Measurements from ENCODE around the gene ST7L. TPM values are rescaled to one million over a fixed set of nuclear protein-coding genes. Genes with fewer than 3 reads are reported as not detected.
"Not testable (repeated sequence)": the region's sequence is repeated elsewhere in the genome, so short reads cannot be mapped to it uniquely, and the experiment has no call there.

ST7L gene
- total and polyA plus RNA-seq, 11 donors, result 6.9 to 20.3 (median 13.7) TPM

GRCh38 chr1:112492076-112492475 is 126.9 kb downstream of the ST7L start:
- Histone ChIP-seq H3K36me3 (peaks cover 0 to 4% (median 0%) of the 10 kb centered on the region in 9 donors), H3K4me1 (no peaks in the 10 kb centered on the region), H3K4me3 (no peak overlapping the region), H3K9me3 (no peaks in the 10 kb centered on the region), H3K27me3 (no peaks in the 10 kb centered on the region), H3K27ac (no peak overlapping the region)
- DNase-seq (no peak), ATAC-seq (no peak)
- TF ChIP-seq POLR2A (IDR thresholded peaks at IDR 0.05), result no peak
- intact Hi-C loops (cut with DNase I), result no loop called here
- WGBS, 4 donors, result 87 to 95% (median 91%) methylated on average over 1 of the region's 1 CpG

GRCh38 chr1:112488141-112488540 is 130.8 kb downstream of the ST7L start:
- H3K4me1 ChIP-seq, result no peaks in the 10 kb centered on the region
- no peak for ATAC-seq
- no peak overlapping the region for H3K27ac ChIP-seq
- peaks cover 0 to 4% (median 0%) of the 10 kb centered on the region in 9 donors for H3K36me3 ChIP-seq
- no peak for DNase-seq
- TF ChIP-seq CTCF (IDR thresholded peaks at IDR 0.05) (no peak), POLR2A (IDR thresholded peaks at IDR 0.05) (no peak)
- intact Hi-C loops (cut with DNase I), result no loop called here
- no peaks in the 10 kb centered on the region for H3K9me3 ChIP-seq
- no peak overlapping the region for H3K4me3 ChIP-seq
- WGBS, 4 donors, result 91 to 97% (median 96%) methylated on average over 5 of the region's 5 CpGs
- H3K27me3 ChIP-seq, result no peaks in the 10 kb centered on the region

- WGBS, 4 donors, result 87 to 95% (median 90%) methylated on average over 6 of the region's 6 CpGs
- H3K4me3 ChIP-seq; DNase-seq; H3K4me1 ChIP-seq; intact Hi-C loops (cut with DNase I); ATAC-seq; H3K36me3 ChIP-seq; H3K9me3 ChIP-seq; H3K27ac ChIP-seq; H3K27me3 ChIP-seq: not testable (repeated sequence)
Measured at GRCh38 chr1:112487686-112488085, 131.3 kb downstream of the ST7L start.

GRCh38 chr1:112486063-112486462 is 132.9 kb downstream of the ST7L start:
- H3K4me3 ChIP-seq; H3K9me3 ChIP-seq; ATAC-seq; H3K27me3 ChIP-seq; H3K27ac ChIP-seq; H3K4me1 ChIP-seq; DNase-seq; H3K36me3 ChIP-seq; intact Hi-C loops (cut with DNase I): not testable (repeated sequence)
- WGBS, 4 donors, result 96 to 100% (median 99%) methylated on average over 1 of the region's 1 CpG

GRCh38 chr1:112478314-112478713 is 140.6 kb downstream of the ST7L start:
- Histone ChIP-seq H3K27ac (no peak overlapping the region), H3K4me1 (no peaks in the 10 kb centered on the region), H3K4me3 (no peak overlapping the region), H3K27me3 (no peaks in the 10 kb centered on the region), H3K36me3 (peaks cover 0 to 11% (median 0%) of the 10 kb centered on the region in 9 donors), H3K9me3 (peaks cover 0 to 32% (median 18%) of the 10 kb centered on the region in 12 donors)
- 88 to 99% (median 95%) methylated on average over 1 of the region's 1 CpG for WGBS, 4 donors
- no peak for ATAC-seq
- TF ChIP-seq POLR2A (IDR thresholded peaks at IDR 0.05), result no peak
- TF ChIP-seq CTCF (IDR thresholded peaks at IDR 0.05), result no peak
- DNase-seq, result no peak
- intact Hi-C loops (cut with DNase I), result no loop called here

- no peak overlapping the region for H3K4me3 ChIP-seq
Measured at GRCh38 chr1:112477550-112477949, 141.4 kb downstream of the ST7L start.

More at GRCh38 chr1:112477550-112477949, 141.4 kb downstream of the ST7L start:
- TF ChIP-seq POLR2A (IDR thresholded peaks at IDR 0.05) (no peak), CTCF (IDR thresholded peaks at IDR 0.05) (no peak)
- intact Hi-C loops (cut with DNase I), result no loop called here
- H3K4me1 ChIP-seq, result no peaks in the 10 kb centered on the region
- DNase-seq (no peak), ATAC-seq (no peak)
- H3K27me3 ChIP-seq, result no peaks in the 10 kb centered on the region
- peaks cover 0 to 11% (median 0%) of the 10 kb centered on the region in 9 donors for H3K36me3 ChIP-seq
- peaks cover 0 to 32% (median 18%) of the 10 kb centered on the region in 12 donors for H3K9me3 ChIP-seq
- no peak overlapping the region for H3K27ac ChIP-seq

All from heart left ventricle (tissue), 16 donors.